C4-2B (cell line): ENCODE results near the gene AMIGO3.
"Not testable (repeated sequence)": the region's sequence is repeated elsewhere in the genome, so short reads cannot be mapped to it uniquely, and the experiment has no call there.

Experiments
- ZFX ChIP-seq: fragments of 450-650 bp; IDR thresholded peaks from 2 replicates; pipeline ENCODE4 v1.6.1; 2017
- TF ChIP-seq, protein P1 (sequence below): fragments of 450-650 bp; conservative IDR thresholded peaks from 2 replicates; pipeline ENCODE4 v1.5.1; 2017; ENCODE audit warnings: mild to moderate bottlenecking

DNA sequence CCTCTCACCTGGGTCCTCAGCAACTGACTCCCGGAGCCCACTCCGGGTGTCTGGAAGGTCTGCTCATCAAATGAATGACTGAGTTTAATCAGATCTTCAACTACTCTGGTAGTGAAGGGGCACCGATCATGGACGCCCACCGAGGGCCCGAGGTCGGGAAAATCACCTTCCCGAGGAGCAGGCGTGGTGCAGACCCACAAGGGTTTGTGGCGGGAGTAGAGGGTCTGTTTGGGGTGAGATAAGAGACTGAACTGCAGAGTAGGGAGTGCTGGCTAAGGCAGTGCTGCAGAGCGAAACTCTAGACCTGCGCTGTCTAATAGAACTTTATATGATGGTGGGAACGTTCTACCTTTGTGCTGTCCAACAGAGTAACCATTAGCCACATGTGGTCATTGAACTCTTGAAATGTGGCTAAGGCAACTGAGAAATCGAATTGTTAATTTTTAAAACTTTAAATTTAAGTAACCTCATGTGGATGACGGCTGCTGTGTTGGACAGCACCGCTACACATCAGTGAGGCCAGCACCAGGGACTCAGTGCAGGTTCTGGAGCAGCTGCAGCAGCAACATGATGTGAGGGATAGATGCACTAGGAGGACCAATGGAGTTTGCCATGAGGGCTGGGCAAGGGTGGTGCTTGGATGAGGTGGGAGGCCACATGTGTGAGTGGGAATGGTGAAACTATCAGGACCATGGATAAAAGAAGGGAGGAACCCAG is 29.4 kb downstream of the AMIGO3 start:
- TF ChIP-seq, protein P1, sequence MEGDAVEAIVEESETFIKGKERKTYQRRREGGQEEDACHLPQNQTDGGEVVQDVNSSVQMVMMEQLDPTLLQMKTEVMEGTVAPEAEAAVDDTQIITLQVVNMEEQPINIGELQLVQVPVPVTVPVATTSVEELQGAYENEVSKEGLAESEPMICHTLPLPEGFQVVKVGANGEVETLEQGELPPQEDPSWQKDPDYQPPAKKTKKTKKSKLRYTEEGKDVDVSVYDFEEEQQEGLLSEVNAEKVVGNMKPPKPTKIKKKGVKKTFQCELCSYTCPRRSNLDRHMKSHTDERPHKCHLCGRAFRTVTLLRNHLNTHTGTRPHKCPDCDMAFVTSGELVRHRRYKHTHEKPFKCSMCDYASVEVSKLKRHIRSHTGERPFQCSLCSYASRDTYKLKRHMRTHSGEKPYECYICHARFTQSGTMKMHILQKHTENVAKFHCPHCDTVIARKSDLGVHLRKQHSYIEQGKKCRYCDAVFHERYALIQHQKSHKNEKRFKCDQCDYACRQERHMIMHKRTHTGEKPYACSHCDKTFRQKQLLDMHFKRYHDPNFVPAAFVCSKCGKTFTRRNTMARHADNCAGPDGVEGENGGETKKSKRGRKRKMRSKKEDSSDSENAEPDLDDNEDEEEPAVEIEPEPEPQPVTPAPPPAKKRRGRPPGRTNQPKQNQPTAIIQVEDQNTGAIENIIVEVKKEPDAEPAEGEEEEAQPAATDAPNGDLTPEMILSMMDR, result not testable (repeated sequence)
- TF ChIP-seq ZFX, result not testable (repeated sequence)
